ENCODE measurements around the gene FAM163B. TPM values are rescaled to one million over a fixed set of nuclear protein-coding genes. Genes with fewer than 3 reads are reported as not detected.

The FAM163B gene
- total RNA-seq, 1 donor: not detected

DNA sequence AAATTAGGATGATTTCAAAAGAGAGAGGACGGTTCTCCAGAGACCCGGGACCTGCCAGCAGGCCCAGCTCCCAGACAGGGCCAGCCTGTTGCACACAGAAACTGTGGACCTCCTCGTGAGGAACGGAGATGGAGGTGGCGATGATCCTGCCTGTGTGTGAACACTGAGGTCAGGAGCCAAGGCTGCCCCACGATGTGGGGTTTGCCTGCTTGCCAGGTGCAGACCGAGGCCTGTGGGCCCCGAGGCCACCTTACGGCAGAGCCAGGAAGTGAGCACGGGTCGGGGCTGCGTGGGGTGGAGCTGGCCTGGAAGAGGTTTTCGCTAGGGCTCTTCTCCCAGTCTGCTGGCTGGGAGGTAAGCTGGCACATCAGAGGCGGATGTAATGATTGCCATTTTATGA, 4.3 kb downstream of the FAM163B start:
- Histone ChIP-seq H3K36me3 (ENCODE audit: insufficient read depth, low read length) (no peaks in the 10 kb centered on the region), H3K4me3 (ENCODE audit: insufficient read depth, low read length) (no peak overlapping the region), H3K9me3 (ENCODE audit: low read depth, low read length) (no peaks in the 10 kb centered on the region), H3K4me1 (ENCODE audit: insufficient read depth, low read length) (no peaks in the 10 kb centered on the region), H3K4me2 (ENCODE audit: insufficient read depth, low read length) (no peak overlapping the region), H4K20me1 (ENCODE audit: insufficient read depth, low read length) (peaks cover 2% of the 10 kb centered on the region), H3K27ac (ENCODE audit: low read depth, low read length) (no peak overlapping the region), H3K27me3 (ENCODE audit: insufficient read depth, low read length) (peaks cover 34% of the 10 kb centered on the region), H2AFZ (ENCODE audit: low read length) (no peak overlapping the region), H3K79me2 (ENCODE audit: insufficient read depth, low read length) (no peaks in the 10 kb centered on the region)
- TF ChIP-seq, protein P1, sequence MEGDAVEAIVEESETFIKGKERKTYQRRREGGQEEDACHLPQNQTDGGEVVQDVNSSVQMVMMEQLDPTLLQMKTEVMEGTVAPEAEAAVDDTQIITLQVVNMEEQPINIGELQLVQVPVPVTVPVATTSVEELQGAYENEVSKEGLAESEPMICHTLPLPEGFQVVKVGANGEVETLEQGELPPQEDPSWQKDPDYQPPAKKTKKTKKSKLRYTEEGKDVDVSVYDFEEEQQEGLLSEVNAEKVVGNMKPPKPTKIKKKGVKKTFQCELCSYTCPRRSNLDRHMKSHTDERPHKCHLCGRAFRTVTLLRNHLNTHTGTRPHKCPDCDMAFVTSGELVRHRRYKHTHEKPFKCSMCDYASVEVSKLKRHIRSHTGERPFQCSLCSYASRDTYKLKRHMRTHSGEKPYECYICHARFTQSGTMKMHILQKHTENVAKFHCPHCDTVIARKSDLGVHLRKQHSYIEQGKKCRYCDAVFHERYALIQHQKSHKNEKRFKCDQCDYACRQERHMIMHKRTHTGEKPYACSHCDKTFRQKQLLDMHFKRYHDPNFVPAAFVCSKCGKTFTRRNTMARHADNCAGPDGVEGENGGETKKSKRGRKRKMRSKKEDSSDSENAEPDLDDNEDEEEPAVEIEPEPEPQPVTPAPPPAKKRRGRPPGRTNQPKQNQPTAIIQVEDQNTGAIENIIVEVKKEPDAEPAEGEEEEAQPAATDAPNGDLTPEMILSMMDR (IDR thresholded peaks at IDR 0.05; ENCODE audit: extremely low read depth, low read depth, low read length): no peak
- DNase-seq (ENCODE audit: insufficient read length, low spot score, missing footprints): peak; percentile 78

DNA sequence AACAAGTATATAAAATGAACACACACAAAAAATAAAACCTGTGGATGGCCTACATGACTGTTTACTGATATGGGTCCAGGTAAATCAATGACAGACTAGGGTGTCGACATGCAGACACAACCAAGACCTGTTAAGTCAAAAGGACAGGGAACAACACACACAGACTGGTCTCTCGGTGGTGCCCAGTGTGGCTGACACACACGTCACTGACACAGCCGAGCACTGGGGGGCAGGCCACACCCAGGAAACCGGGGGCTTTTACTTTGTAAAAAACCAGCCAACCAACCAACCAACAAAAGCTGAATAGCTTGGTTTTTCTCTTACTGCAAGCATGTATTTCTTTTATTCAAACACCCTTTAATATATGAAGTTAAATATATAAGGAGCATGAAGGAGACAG, 5.0 kb downstream of the FAM163B start:
- no peaks in the 10 kb centered on the region for H3K36me3 ChIP-seq (ENCODE audit: insufficient read depth, low read length)
- H3K9me3 ChIP-seq (ENCODE audit: low read depth, low read length): no peaks in the 10 kb centered on the region
- H2AFZ ChIP-seq (ENCODE audit: low read length): no peak overlapping the region
- H3K27me3 ChIP-seq (ENCODE audit: insufficient read depth, low read length): peaks cover 29% of the 10 kb centered on the region
- peaks cover 2% of the 10 kb centered on the region for H4K20me1 ChIP-seq (ENCODE audit: insufficient read depth, low read length)
- TF ChIP-seq, protein P1 (IDR thresholded peaks at IDR 0.05; ENCODE audit: extremely low read depth, low read depth, low read length): no peak
- no peak overlapping the region for H3K4me2 ChIP-seq (ENCODE audit: insufficient read depth, low read length)
- no peaks in the 10 kb centered on the region for H3K79me2 ChIP-seq (ENCODE audit: insufficient read depth, low read length)
- H3K27ac ChIP-seq (ENCODE audit: low read depth, low read length): no peak overlapping the region
- H3K4me1 ChIP-seq (ENCODE audit: insufficient read depth, low read length): no peaks in the 10 kb centered on the region
- DNase-seq (ENCODE audit: insufficient read length, low spot score, missing footprints): peak; percentile 54
- no peak overlapping the region for H3K4me3 ChIP-seq (ENCODE audit: insufficient read depth, low read length)

DNA sequence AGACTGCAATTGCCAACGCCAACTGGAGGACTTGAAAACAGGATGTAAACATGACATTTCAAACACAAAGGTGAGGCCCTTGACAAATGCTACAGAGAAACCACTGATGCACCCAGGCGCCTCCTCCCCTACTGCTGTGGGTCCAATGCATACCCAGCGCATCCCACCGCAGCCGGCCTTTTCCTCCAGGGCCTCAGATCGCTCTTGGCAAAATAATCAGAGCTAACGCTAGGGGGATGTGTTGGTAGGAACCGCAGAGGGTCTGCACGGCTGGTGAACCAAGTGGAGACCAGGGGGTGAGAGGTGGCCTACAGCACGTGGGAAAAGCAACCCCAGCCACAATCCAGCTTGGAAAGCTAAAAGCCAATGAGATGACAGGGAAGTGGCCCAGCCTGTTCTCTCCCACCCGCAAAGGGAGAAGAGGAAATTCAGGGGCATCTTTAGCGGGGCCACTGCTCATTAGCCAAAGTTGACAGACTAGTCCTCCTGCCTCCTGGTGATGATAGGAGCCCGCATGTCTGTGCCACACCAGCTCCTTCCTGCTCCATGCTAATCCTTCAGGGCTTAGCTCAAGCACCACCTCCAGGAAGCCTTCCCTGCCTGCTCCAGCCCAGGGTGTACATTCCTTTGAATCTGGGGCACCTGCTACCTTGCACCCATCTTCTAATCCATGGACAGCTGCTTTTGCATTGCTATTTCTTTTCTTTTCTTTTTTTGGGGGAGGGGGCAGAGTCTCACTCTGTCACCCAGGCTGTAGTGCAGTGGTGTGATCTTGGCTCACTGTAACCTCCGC, 5.9 kb downstream of the FAM163B start:
- Histone ChIP-seq H3K36me3 (ENCODE audit: insufficient read depth, low read length) (no peaks in the 10 kb centered on the region), H3K27me3 (ENCODE audit: insufficient read depth, low read length) (peaks cover 27% of the 10 kb centered on the region), H3K4me1 (ENCODE audit: insufficient read depth, low read length) (no peaks in the 10 kb centered on the region), H3K9me3 (ENCODE audit: low read depth, low read length) (no peaks in the 10 kb centered on the region), H3K79me2 (ENCODE audit: insufficient read depth, low read length) (no peaks in the 10 kb centered on the region), H3K4me3 (ENCODE audit: insufficient read depth, low read length) (no peak overlapping the region), H2AFZ (ENCODE audit: low read length) (no peak overlapping the region), H3K27ac (ENCODE audit: low read depth, low read length) (no peak overlapping the region), H4K20me1 (ENCODE audit: insufficient read depth, low read length) (peaks cover under 1% of the 10 kb centered on the region), H3K4me2 (ENCODE audit: insufficient read depth, low read length) (no peak overlapping the region)
- DNase-seq (ENCODE audit: insufficient read length, low spot score, missing footprints): peak; percentile 34
- TF ChIP-seq, protein P1 (IDR thresholded peaks at IDR 0.05; ENCODE audit: extremely low read depth, low read depth, low read length): no peak

DNA sequence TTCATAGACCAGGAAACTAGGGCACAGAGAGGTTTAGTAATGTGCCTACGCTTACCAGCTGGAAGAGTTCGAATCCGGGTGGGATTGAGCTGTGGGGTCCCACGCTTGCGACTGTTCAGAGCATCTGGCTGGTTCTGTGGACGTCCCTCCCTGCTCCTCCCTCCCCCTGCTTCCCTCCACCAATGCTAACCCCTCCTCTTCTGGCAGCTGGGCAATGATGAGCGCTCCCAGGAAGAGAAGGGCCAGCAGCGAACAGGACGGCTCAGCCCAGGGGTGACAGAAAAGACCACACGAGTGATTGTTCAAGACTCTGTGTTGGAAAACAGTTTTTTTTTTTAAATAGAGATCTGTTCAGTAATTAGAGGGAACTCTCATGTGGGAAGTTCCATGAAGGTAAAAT, 6.9 kb downstream of the FAM163B start:
- H3K4me1 ChIP-seq (ENCODE audit: insufficient read depth, low read length): no peaks in the 10 kb centered on the region
- TF ChIP-seq, protein P1 (IDR thresholded peaks at IDR 0.05; ENCODE audit: extremely low read depth, low read depth, low read length): no peak
- no peak overlapping the region for H3K27ac ChIP-seq (ENCODE audit: low read depth, low read length)
- no peaks in the 10 kb centered on the region for H3K79me2 ChIP-seq (ENCODE audit: insufficient read depth, low read length)
- H3K4me3 ChIP-seq (ENCODE audit: insufficient read depth, low read length): no peak overlapping the region
- H3K27me3 ChIP-seq (ENCODE audit: insufficient read depth, low read length): peaks cover 18% of the 10 kb centered on the region
- H3K4me2 ChIP-seq (ENCODE audit: insufficient read depth, low read length): no peak overlapping the region
- no peaks in the 10 kb centered on the region for H3K36me3 ChIP-seq (ENCODE audit: insufficient read depth, low read length)
- DNase-seq (ENCODE audit: insufficient read length, low spot score, missing footprints): no peak
- H3K9me3 ChIP-seq (ENCODE audit: low read depth, low read length): no peaks in the 10 kb centered on the region
- H2AFZ ChIP-seq (ENCODE audit: low read length): no peak overlapping the region
- no peaks in the 10 kb centered on the region for H4K20me1 ChIP-seq (ENCODE audit: insufficient read depth, low read length)
